Spleen (tissue), 7 donors: ENCODE data around the gene DNAJB6.

ENCODE experiments used
- CTCF ChIP-seq, 11 experiments: fragments of 200-600 bp in 7 of 11; fragments of 450-650 bp in 4 of 11; sonication (generic) in 4 of 11; IDR thresholded peaks in 8 of 11; conservative IDR thresholded peaks in 3 of 11; 1 replicate in 7 of 11; 2 replicates in 4 of 11; pipeline versions ENCODE4 v1.4.0 to v1.8.0; 2016 to 2021; ENCODE audit warnings: antibody characterized with exemption in 11 of 11, inconsistent platforms in 4 of 11, mild to moderate bottlenecking in 1 of 11
- POLR2A ChIP-seq, 3 donors: fragments of 450-650 bp; IDR thresholded peaks; one replicate each; pipeline ENCODE4 v1.5.1; 2017; ENCODE audit warnings: antibody characterized with exemption in 3 of 3, mild to moderate bottlenecking in 1 of 3
- donor health status: DM: no; HTN: no; CAD: no; lungs with moderate emphysema.
- donor health status: DM: no; HTN: no; CAD: no.
- donor health status: DM: no; HTN: no; CAD: no.

DNA sequence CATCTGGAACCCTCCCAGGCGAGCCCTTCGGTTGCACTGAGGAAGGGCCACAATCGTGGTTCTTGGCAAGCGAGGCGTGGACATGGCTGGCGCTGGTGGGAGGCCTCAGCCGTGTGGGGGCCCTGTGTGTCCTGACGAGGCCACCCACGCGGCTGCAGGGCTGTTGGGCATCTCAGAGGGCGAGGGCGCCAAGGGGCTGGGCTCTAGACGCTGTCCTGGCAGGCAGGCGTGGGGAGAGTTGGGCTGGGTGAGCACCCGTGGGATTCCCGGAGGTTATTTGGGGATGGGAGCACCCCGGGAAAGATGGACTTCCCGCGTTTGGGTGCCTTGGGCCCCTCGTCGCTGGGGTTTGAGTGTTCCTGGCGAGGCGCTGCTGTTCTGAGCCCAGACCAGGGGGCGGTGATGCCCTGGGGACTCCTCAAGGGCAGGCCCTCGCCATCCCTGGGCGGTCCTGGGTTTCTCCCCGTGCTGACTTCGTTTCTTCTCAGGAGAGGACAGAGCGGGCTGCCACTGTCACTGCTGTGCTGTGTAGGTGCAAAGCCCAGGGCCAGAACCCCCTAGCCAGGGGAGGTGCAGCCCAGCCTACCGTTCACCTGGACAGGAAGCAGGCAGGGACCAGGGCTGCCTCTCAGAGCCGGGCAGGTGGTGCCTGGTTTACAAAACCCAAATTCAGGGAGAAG, 87.2 kb downstream of the DNAJB6 start:
- TF ChIP-seq CTCF (IDR thresholded peaks at IDR 0.05 in 8 of 11, conservative IDR thresholded peaks at IDR 0.05 in 3 of 11) (no peak), POLR2A (IDR thresholded peaks at IDR 0.05) (no peak)
